DMS153 (cell line): ENCODE data around the gene TREH.

Experiments used
- DNase-seq: peaks from one replicate; lab custom pipeline; 2025; lab: John Stamatoyannopoulos, UW

The TREH gene

DNA sequence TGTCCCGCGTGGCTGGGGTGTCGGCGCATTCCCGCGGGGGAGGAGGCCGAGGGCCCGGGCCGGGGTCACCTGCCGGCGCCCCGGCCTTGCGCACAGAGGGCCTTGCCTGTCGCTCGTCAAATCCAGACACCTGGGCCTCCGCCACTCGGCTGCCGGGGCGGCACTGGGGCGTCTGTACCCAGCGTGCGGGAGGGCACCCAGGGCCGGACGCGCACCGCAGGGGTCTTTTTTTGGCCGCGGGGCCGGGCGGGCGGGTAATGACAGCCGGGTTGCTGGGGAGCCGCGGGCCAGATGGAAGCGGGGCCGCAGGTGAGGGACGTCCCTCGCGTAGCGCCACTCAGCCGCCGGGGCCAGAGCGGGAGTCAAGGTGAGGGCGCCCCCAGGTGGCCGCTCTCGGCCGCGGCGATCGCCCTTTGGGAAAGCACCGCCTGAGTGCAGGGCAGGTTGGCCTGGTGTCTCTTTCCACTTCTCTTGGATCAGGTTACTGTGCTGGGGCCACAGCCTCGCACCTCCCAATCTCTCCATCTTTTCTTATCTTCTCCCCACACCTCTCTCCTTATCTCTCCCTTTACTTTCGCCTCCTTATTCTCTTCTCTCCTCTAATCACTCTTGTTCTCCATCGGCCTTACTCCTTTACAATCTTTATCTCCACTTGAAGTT, 68.5 kb downstream of the TREH start:
- no peak for DNase-seq

- no peak for DNase-seq
Measured at GRCh38 chr11:118610225-118610772, 69.2 kb downstream of the TREH start.

DNA sequence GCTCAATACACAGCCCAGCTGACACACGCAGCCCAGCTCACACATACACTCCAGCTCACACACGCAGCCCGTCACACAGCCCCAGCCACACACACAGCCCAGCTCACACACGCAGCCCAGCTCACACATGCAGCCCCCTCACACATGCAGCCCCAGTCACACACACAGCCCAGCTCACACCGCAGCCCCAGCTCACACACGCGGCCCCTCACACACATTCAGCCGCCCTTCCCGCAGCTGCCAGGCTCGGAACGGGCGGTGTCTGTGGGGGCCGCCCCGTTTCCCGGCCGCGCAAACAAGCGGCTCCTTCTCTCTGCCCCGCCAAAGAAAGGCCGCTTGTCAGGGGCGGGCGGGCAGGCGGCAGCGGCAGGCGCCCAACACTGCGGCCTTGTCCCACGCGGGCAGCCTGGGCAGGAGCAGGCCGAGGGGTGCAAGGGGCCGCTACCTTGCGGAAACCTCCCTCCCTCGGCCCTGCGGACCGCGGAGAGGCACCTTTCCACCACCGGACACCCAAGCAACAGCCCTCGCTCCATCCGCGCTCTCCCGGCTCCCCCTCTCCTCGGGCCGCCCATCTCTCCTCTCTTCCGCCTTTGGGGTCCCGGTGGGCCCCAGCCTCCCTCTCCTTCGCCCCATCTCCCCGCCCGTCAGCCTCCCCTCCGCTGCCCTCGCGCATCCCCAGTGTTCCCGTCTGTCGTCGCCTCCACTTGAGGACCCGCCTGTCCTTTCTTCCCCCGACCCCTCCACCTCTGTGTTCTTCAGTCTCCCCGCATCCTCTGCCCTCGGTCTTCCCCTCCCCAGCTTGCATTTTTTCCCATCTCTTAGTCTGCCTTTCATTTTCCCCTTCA, 69.8 kb downstream of the TREH start:
- no peak for DNase-seq

DNA sequence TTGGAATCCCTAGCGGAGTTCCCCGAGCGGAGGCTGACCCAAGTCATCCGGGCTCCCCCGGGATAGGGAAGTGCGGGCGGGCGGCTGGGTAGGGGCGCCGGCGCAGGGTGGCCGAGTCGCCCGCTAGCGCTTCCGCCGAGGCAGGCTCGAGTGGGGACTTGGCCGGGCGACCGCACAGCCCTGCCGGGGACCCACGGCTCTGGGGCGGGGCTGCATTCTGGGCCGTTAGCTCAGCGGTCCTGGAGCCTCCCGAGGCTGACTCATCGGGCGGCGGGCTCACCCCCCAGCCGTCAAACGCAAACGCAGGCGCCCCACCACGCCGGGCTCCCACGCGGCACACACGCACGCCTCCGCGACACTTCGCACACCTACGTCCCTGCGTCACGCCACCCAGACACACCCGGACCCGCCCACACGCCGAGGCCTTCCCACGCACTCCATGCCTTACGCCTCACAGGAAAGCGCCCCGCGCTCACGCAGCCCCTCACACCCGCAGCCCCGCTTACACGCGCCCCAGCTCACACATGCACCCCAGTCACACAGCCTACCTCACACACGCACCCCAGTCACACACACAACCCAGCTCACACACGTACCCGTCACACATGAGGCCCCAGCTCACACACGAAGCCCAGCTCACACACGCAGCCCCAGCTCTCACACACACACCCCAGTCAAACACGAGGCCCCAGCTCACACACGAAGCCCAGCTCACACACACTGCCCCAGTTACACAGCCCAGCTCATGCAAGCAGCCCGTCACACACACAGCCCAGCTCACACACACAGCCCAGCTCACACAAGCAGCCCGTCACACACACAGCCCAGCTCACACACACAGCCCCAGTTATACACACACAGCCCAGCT, 70.9 kb downstream of the TREH start:
- no peak for DNase-seq

- no peak for DNase-seq
Measured at GRCh38 chr11:118607401-118608359, 71.8 kb downstream of the TREH start, which contains the start of gene PHLDB1. Gene PHLDB1, plus strand, starts transcription at chr11:118607615. Its CDS starts 6,222 bp downstream, at chr11:118613837.
